Amygdala (tissue), 56 donors: ENCODE data around the gene ROBO1.

Source experiments
- DNase-seq, 56 donors: peaks; one replicate each; lab custom pipeline; 2025; lab: John Stamatoyannopoulos, UW

The ROBO1 gene

GRCh38 chr3:79253704-79254103, 514.1 kb downstream of the ROBO1 start:
- DNase-seq = no peak

- no peak for DNase-seq
Measured at GRCh38 chr3:79253271-79253670, 514.5 kb downstream of the ROBO1 start.

- no peak for DNase-seq
Measured at GRCh38 chr3:79250746-79251145, 517.1 kb downstream of the ROBO1 start.

- DNase-seq = no peak
Measured at GRCh38 chr3:79249701-79250100, 518.1 kb downstream of the ROBO1 start.

- no peak for DNase-seq
Measured at GRCh38 chr3:79247725-79248043, 520.1 kb downstream of the ROBO1 start.

GRCh38 chr3:79246875-79247724, 520.7 kb downstream of the ROBO1 start:
- DNase-seq = no peak

- DNase-seq = no peak
Measured at GRCh38 chr3:79245284-79246138, 522.3 kb downstream of the ROBO1 start.

- DNase-seq = no peak
Measured at GRCh38 chr3:79236496-79236895, 531.3 kb downstream of the ROBO1 start.

- no peak for DNase-seq
Measured at GRCh38 chr3:79233431-79234060, 534.3 kb downstream of the ROBO1 start.

- no peak for DNase-seq
Measured at GRCh38 chr3:79230266-79230665, 537.5 kb downstream of the ROBO1 start.

GRCh38 chr3:79217096-79217495, 550.7 kb downstream of the ROBO1 start:
- DNase-seq = no peak

GRCh38 chr3:79215286-79215685, 552.5 kb downstream of the ROBO1 start:
- DNase-seq = no peak

GRCh38 chr3:79211586-79212359, 556.0 kb downstream of the ROBO1 start:
- DNase-seq = no peak

- DNase-seq = no peak
Measured at GRCh38 chr3:79204351-79204750, 563.4 kb downstream of the ROBO1 start.

- DNase-seq = no peak
Measured at GRCh38 chr3:79203144-79203519, 564.7 kb downstream of the ROBO1 start.

- no peak for DNase-seq
Measured at GRCh38 chr3:79202471-79203143, 565.2 kb downstream of the ROBO1 start.

GRCh38 chr3:79200456-79200855, 567.3 kb downstream of the ROBO1 start:
- DNase-seq = no peak

- no peak for DNase-seq
Measured at GRCh38 chr3:79199966-79200365, 567.8 kb downstream of the ROBO1 start.

GRCh38 chr3:79187426-79187825, 580.4 kb downstream of the ROBO1 start:
- no peak for DNase-seq

GRCh38 chr3:79184251-79184650, 583.5 kb downstream of the ROBO1 start:
- DNase-seq = no peak
